ENCODE measurements around the gene GAN.

GAN gene

DNA sequence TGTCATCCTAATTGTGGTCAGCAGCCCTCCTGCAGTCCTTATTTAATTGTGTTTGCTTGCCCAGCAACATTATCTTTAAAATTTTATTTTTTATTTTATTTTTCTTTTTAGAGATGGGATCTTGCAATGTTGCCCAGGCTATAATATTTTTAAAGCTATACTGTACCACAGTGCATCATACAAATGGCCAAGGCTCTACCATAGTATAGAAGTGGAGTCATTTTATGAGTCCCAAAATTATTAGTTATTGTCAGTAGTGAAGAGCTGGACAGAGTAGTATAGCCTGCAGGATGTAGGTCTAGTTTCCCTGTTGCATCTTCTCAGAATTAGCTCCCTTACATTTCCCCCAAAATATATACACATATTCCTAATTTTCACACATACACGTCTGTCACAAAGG lies 44.1 kb downstream of the GAN start:
- no peak for DNase-seq

- no peak for DNase-seq
These were observed 45.4 kb downstream of the GAN start for GRCh38 chr16:81360135-81360534.

- no peak for DNase-seq
These were observed 51.0 kb downstream of the GAN start for GRCh38 chr16:81365731-81366130.

DNA sequence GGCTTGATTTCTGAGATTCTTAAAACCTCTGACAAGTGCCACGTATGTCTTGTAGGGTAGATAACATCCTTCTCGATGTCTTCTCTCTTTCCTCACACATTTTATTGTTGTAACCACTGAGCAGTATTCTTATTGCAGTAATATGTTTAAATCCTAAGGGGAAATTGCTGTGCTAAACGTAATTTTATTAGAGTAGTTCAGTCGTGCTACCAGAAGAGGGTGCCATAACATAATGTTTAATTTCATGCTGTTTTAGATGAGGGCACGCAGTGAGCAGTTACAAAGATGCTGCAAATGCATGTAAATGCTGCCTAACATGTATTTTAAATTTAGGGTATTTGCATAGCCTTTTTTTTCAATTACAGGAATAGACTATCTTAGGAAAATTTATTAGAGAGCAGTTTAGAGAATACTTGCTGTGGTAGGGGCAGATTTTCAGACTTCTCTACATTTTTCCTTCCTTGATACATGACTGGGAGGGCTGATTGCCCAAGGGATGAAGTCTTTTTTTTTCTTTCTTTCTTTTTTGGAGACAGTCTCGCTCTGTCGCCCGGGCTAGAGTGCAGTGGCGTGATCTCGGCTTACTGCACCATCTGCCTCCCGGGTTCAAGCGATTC lies 51.7 kb downstream of the GAN start:
- DNase-seq, result no peak

- no peak for DNase-seq
These were observed 53.1 kb downstream of the GAN start for GRCh38 chr16:81367821-81368220.

GRCh38 chr16:81369888-81370504 lies 55.2 kb downstream of the GAN start:
- DNase-seq, result no peak

DNA sequence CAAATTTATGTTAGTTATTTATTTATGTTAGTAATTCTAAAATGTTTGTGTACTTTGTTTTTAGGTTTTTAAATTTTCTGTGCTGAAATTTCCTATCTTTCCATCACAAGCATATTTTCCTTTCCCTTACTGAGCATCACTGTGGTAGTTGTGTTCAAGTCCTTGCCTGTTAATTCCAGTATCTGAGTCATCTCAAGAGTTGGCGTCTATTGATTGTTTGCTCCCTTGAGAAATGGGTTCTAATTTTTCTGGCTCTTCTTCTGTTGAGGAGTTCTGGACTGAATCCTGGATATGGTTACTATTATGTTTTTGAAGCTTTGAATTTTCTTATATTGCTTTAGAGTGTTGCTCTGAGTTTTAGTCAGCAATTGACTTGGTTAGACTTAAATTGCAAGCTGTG lies 56.3 kb downstream of the GAN start:
- DNase-seq, result no peak

GRCh38 chr16:81374550-81374949 lies 59.8 kb downstream of the GAN start:
- DNase-seq, result no peak

DNA sequence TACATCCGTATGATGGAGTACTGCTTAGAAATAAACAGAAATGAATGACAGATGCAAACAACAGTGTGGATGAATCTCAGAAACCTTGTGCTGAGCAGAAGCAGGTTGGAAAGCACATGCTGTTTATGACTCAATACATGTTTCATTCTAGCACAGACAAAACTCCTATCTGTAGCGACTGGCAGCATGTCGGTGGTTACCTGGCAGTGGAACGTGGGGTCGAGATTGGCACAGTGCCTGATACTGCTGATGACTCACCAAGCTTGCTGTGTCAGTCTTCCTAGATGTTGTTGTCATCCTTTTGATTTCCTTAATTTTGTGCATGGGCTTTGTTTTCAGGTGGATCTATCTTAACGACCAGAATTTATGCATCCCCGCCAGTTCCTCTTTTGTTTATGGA lies 62.1 kb downstream of the GAN start:
- no peak for DNase-seq

DNA sequence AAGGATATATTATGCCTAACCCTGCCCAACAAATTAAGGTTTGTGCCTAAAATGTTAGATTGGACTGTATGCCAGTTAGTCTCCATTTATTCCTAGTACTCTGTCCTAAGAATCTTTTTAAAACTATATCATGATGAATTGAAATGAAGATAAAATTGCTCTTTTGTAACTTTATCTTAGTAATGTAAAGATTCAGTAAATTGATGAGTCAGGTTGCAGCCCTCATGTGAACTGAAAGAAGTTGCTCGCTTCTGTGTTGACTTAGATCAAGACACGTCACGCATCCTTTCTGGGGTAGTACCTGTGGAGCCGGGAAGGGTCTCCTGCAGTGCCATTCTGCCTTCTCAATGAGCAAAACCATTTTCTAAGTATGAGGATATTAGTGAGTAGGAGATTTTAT lies 63.3 kb downstream of the GAN start:
- DNase-seq, result no peak

DNA sequence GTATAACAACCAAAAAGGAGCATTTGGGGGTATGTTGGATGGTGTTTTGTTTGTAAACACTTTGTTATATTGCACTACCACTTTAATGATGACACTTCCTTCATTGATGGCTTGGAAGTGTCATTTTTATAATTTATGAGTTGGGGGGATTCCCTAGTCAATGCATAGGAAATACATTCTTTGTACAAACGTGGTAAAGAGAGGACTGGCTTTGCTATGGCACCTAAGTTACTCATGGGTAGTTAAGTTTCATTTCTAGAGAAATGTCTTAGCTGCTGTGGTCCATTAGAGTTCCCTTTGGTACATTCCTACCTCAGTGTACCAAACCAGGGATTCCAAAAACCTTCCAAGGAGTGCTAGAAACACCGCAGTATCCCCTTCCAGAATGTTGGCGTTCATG lies 66.2 kb downstream of the GAN start:
- DNase-seq, result no peak

DNA sequence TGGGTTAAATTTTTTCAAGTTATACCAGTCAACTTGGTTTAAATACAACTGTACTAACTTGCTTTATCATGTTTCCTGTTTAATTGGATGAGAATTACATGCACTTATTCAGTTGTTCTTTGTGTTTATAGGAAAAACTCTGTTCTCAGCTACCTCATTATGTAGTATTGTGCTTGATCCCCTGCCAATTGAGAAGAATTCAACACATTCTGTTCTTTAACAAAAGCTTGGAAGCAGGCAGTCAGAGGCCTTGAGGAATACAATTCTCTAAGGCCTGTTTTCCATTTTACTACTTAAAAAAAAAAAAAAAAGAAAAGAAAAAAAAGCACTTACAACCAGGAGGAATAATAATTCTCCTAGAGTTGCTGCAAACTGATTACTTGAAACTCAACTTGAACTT lies 69.2 kb downstream of the GAN start:
- DNase-seq, result no peak

GRCh38 chr16:81385031-81385756 lies 70.4 kb downstream of the GAN start:
- no peak for DNase-seq

- no peak for DNase-seq
These were observed 73.6 kb downstream of the GAN start for GRCh38 chr16:81388357-81388756.

- no peak for DNase-seq
These were observed 76.1 kb downstream of the GAN start for GRCh38 chr16:81390840-81391239.

- DNase-seq, result no peak
These were observed 77.2 kb downstream of the GAN start for GRCh38 chr16:81392011-81392410.

GRCh38 chr16:81394416-81394815 lies 79.7 kb downstream of the GAN start:
- no peak for DNase-seq

DNA sequence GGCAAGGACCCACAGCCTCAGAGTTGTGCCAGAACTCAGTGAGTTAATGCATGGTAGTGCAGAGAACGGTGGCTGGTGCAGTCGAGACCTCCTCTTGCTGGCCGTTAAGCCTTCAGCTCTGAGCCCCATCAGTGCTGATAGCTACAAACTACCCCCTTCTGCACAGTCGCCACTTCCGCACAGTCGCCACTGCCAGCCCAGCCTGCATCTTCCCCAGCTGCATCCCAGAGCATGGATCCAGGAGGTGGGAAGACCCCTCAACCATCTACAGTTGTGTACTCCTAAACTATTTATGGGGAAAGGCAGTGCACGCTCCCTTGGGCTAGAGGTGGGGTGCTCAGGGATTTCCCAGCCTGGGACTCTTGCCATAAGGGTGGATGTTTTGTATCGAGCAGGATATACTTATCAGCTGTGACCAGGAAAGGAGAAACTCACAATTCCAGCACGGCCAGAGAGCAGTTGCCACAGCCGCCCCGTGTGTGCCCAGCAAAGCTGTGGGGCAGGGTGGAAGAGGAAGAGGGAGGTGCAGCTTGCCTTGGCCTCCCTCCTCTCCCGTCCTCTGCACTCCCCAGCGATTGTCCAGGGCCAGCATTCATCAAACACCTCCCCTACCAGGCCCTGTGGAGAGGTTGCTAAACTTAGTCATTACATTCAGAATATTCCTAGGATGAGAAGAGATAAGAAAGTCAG lies 80.3 kb downstream of the GAN start:
- no peak for DNase-seq

- DNase-seq, result no peak
These were observed 82.5 kb downstream of the GAN start for GRCh38 chr16:81397058-81397878.

GRCh38 chr16:81397879-81398520 lies 83.2 kb downstream of the GAN start:
- DNase-seq, result no peak

- no peak for DNase-seq
These were observed 85.1 kb downstream of the GAN start for GRCh38 chr16:81399909-81400308.

Data from KG1 (cell line).